Astrocyte of the cerebellum (primary cell): ENCODE data around the gene PRUNE1.

Source experiments
- DNase-seq: peaks from one replicate; pipeline ENCODE4 v3.0.0-alpha.2; 2011; ENCODE audit warnings: low read depth
- H3K4me3 ChIP-seq: 2 replicates; pipeline ENCODE4 v1.5.1; 2011; ENCODE audit warnings: mild to moderate bottlenecking, low read depth, low read length, moderate library complexity
- in situ Hi-C: cut with HindIII; loops from 2 replicates; pipeline ENCODE4 v1.10.0; 2017; ENCODE audit warnings: low sequenced_read_pairs
- TF ChIP-seq, protein P1 (sequence below): IDR thresholded peaks from 2 replicates; pipeline ENCODE4 v1.5.1; 2012; ENCODE audit warnings: low read length, low read depth, moderate library complexity, mild to moderate bottlenecking; ENCODE audit errors: missing control alignments

The PRUNE1 gene

DNA sequence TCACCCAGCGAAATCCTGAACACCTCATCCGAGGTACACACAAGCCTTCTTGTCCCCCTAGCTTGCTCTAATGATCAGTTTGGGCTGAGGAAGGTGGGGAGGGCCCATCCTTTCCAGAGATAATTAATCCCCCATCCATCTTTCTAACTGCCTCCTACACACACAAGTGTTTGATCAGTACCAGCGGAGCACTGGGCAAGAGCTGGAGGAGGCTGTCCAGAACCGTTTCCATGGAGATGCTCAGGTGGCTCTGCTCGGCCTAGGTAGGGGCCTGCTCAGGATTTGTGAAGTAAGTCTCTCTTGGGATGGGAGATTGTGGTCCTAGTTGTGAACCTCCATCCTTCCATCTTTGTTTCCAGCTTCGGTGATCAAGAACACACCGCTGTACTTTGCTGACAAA, 20.3 kb upstream of the PRUNE1 start:
- TF ChIP-seq, protein P1, sequence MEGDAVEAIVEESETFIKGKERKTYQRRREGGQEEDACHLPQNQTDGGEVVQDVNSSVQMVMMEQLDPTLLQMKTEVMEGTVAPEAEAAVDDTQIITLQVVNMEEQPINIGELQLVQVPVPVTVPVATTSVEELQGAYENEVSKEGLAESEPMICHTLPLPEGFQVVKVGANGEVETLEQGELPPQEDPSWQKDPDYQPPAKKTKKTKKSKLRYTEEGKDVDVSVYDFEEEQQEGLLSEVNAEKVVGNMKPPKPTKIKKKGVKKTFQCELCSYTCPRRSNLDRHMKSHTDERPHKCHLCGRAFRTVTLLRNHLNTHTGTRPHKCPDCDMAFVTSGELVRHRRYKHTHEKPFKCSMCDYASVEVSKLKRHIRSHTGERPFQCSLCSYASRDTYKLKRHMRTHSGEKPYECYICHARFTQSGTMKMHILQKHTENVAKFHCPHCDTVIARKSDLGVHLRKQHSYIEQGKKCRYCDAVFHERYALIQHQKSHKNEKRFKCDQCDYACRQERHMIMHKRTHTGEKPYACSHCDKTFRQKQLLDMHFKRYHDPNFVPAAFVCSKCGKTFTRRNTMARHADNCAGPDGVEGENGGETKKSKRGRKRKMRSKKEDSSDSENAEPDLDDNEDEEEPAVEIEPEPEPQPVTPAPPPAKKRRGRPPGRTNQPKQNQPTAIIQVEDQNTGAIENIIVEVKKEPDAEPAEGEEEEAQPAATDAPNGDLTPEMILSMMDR, result no peak
- in situ Hi-C loops, result no loop called here
- DNase-seq, result no peak
- no peak overlapping the region for H3K4me3 ChIP-seq

DNA sequence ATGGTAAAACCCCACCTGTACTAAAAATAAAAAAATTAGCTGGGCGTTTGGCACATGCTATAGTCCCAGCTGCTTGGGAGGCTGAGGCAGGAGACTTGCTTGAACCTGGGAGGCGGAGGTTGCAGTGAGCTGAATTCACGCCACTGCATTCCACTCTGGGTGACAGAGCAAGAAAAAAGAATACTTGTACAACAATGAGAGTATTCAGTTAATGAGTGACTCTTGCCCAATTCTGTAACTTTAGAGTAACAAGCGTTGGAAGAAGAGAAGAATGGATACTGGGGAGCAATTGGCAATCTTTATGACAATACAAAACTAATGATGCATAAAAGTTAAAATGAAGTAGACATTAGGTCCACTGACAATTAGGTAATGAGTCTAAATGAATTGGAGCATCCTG, 15.6 kb upstream of the PRUNE1 start:
- in situ Hi-C loops, result no loop called here
- TF ChIP-seq, protein P1, result no peak
- no peak overlapping the region for H3K4me3 ChIP-seq
- DNase-seq, result no peak

DNA sequence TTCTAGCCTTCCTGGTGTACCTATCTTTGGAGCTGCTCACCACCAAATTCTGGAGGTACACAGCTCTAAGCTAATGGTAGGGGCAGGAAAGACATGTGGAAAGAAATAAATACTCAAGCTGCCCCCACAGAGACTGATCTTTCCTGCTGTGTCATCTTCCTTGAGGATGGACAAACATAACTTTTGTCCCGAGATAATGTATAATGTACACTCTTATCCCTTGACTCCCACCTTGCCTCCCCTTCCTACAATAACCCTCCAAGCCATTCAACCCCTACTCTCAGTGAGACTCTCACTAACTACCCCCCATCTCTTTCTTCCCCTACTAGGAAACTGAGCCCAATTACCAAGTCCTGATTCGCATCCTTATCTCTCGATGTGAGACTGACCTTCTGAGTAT, 14.0 kb upstream of the PRUNE1 start:
- in situ Hi-C loops, result no loop called here
- TF ChIP-seq, protein P1, result no peak
- no peak overlapping the region for H3K4me3 ChIP-seq
- DNase-seq, result no peak

DNA sequence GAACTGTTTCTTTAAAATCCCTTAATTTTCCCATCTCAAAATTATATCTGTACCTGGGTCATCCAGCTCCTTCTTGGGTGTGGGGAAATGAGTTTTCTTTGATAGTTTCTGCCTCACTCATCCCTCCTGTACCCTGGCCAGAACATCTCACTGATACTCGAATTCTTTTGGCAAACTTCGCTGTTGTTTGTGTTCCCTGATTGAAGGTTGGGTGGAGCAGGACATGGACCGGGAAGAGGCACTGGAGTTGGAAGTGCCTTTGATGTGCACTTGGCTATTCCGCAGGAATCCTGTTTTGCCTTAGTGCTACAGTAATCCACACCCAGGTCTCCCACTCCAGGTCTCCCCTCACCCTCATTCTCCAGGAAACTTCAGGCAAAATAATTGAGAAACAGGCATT, 12.8 kb upstream of the PRUNE1 start:
- TF ChIP-seq, protein P1, result no peak
- in situ Hi-C loops, result no loop called here
- DNase-seq, result no peak

DNA sequence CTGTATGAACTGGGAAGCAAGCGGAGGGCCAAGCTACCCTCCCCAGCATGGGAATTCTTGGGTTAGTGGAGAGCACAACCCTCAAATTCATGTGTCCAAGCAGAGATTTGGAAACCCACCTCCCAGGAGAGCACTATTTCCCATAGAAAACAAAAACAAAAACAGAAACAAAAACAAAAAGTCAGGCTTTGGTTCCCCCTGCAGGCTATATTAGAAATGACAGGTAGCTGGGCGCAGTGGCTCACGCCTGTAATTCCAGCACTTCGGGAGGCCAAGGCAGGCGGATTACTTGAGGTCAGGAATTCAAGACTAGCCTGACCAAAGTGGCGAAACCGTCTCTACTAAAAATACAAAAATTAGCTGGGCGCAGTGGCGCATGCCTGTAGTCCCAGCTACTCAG, 12.4 kb upstream of the PRUNE1 start:
- in situ Hi-C loops, result no loop called here
- no peak for DNase-seq
- no peak overlapping the region for H3K4me3 ChIP-seq
- TF ChIP-seq, protein P1, result peak; percentile 65

More for the DNA sequence above, 12.8 kb upstream of the PRUNE1 start:
- no peak overlapping the region for H3K4me3 ChIP-seq

DNA sequence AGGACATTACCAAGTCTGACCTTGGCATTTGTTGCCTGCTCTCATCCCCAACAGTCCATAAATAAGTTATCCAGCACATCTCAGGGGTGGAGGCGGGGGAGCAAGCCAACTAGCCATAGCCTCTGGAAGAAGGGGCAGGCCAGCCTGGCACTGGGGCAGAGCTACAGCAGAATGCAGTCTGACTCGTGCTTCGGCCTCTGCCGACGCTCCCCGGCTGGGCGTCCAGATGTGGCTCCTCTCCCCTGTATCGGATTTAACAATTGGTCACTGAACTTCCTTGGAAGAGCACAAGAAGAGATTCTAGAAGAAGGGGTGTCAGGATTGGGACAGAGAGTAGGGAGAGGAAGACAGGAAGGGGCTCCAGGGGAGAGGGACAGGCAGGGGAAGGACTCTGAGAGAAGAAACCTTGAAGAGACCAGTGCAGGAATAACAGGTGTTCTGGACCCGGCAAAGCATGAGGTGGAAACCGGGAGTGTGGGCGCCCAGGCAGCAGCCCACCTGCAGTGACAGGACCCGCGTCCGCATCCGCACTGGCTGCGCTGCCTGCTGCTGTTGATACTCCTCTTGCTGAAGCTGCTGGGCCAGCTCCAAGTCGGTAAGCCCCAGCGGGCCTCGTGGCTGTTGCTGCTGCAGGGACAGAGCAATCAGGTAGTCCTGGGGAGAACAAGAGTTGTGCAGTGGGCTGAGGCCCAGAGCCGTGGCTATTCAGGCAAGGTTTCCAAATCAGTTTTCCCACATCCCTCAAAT, 10.9 kb upstream of the PRUNE1 start:
- TF ChIP-seq, protein P1, result no peak
- H3K4me3 ChIP-seq, result no peak overlapping the region
- in situ Hi-C loops, result no loop called here
- DNase-seq, result no peak
